GM12874 (cell line): ENCODE measurements around the gene ETFA.

Experiments
- TF ChIP-seq, protein P1 (sequence below): IDR thresholded peaks from 2 replicates; pipeline ENCODE4 v1.5.1; 2011; ENCODE audit warnings: low read depth, mild to moderate bottlenecking, control low read depth, low read length, moderate library complexity; ENCODE audit not compliant: insufficient read depth

Gene ETFA

DNA sequence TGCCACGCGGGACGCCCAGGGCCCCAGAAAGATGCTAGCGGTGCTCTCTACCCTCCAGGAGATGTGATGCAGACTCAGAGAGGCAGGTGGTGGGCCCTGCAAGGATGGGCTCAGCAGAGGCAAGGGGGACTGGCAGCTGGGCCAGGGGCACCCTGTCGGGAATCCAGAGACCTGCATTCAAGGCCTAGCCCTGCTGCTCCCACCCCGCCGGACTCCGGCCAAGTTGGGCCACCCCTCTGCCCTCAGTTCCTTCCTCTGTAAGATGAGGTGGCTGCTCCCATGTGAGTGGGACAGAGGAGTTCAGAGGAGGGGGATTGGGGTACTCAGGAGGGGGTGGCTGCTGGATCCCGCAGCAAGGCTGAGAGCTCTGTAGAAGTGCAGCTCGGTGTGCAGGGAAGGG, 135.2 kb downstream of the ETFA start:
- TF ChIP-seq, protein P1, sequence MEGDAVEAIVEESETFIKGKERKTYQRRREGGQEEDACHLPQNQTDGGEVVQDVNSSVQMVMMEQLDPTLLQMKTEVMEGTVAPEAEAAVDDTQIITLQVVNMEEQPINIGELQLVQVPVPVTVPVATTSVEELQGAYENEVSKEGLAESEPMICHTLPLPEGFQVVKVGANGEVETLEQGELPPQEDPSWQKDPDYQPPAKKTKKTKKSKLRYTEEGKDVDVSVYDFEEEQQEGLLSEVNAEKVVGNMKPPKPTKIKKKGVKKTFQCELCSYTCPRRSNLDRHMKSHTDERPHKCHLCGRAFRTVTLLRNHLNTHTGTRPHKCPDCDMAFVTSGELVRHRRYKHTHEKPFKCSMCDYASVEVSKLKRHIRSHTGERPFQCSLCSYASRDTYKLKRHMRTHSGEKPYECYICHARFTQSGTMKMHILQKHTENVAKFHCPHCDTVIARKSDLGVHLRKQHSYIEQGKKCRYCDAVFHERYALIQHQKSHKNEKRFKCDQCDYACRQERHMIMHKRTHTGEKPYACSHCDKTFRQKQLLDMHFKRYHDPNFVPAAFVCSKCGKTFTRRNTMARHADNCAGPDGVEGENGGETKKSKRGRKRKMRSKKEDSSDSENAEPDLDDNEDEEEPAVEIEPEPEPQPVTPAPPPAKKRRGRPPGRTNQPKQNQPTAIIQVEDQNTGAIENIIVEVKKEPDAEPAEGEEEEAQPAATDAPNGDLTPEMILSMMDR: no peak

DNA sequence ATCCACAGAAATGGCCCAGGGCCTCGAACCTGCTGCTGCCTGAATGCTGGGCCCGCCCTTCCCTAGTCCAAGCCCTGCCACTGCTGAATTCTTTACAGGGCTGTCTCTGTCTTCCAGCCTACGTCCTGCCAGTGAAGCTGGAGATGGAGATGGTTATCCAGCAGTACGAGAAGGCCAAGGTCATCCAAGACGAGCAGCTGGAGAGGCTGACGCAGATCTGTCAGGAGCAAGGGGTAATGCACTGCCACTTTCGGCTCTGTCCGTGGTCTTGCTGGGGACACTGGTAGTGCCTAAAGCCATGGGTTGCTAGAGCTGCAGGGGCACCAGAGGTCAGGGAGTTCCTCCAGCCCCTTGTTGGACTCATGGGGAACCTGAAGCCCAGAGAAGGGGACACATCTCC, 135.8 kb downstream of the ETFA start:
- TF ChIP-seq, protein P1: no peak

DNA sequence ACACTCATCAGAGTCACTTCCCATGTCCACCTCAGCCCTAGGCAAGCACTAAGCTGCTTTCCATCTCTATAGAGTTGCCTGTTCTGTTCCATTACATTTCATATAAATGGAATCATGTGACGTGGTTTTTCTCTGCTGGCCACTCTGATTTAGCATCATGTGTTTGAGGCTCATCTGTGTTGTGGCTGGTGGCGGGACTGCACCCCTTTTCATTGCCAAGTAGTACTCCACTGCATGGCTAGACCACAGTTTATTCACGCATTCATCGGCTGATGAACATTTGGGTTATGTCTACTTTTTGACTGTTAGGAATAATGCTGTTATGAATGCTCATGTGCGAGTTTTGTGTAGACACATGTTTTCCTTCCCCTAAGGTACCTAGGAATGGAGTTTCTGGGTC, 136.6 kb downstream of the ETFA start:
- TF ChIP-seq, protein P1: no peak

DNA sequence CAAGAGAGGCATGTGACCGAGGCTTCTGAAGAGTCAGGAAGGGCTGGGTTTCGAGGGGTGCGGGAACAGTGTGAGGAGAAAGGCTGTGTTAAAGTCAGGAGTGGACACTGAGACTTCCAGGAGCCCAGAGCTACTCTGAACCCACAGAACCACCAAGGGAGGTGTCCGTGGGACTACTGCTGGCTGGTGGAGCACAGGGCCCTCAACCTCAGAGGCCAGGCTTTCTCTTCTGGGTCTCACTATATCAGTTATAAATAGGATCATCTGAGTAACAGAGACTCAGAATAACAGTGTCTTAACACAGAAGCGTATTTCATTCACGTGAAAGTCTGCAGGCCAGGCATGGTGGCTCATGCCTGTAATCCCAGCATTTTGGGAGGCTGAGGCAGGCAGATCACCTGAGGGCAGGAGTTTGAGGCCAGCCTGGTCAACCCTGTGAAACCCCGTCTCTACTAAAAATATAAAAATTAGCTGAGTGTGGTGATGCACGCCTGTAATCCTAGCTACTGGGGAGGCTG, 137.9 kb downstream of the ETFA start:
- TF ChIP-seq, protein P1: no peak

DNA sequence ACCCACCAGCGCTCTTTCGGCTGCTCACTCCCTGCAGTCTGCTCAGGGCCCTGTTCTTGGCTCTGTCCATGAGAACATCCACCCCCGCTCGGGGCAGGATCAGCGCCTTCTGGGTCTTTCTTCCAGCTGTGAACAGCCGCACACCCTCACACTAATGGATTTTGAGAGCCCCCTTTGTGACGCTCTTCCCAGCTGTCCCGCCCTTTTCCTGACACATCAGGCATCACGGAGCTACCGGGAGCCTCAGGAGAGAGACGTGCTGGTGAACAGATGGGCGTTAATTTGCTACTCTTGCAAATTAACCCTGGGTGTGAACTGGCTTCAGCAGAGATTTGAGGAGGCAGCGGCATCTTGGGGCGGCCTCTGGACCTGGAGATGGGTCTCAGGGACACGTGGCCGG, 138.5 kb downstream of the ETFA start:
- TF ChIP-seq, protein P1: no peak

DNA sequence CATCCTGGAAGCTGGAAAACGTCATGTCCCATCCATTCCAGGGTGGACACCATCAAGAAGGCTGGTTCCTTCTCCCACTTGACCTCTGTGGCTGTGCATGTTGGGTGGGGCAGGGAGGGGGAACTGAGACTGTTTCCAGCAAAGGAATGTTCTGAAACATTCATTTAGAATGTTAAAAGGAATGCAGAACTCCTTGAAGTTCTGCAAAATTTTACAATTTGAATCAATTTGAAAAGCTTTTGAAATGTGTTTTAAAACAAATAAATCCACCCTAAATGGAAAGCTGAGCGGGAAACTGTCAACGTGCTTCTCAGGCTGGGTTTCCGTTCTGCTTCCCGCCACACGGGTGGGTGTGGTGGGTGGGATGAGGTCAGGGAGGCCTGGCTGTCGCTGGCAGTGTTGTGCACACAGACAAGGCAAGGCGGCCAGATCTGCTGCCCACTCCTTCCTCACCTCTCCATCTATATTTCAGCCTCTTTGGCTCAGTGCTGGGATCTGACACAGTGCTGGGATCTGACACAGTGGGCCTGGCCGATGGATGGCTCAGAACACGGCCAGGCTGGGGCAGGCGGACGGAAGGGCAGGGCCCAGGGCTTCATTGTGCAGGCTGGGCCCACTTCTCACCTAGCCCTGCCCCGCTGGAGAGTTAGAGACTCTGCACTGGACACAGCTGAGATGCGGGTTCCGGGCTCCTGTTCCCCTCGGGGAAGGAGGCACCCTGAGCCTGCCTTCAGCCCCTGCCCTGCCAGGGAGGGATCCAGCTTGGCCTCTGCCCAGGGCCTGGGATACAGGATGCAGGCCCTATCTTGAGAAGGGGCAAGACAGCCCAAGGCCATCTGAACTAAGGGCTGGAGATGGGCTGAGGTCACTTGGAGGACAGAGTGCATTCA, 141.1 kb downstream of the ETFA start:
- TF ChIP-seq, protein P1: no peak

DNA sequence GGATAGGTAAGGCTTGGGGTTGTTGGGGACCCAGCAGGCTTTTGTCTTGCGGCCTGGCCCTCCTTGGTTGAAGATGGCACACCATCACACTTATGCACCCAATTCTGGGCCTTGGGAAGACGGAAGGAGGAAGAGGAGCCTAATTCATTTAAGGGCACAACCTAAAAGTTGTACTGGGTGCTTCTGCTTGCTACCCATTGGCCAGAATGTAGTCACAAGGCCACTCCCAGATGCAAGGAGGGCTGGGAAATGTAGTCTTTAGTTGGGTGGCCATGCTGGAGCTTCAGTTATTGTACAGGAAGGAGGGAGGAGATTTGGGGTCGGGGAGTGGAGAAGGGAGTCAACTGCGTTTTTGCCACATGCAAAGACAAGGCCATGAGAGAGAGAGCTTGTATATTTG, 142.3 kb downstream of the ETFA start:
- TF ChIP-seq, protein P1: no peak
